Midbrain (tissue), 1 donor: Measurements from ENCODE around the gene ATP8B2.

ENCODE experiments used
- DNase-seq: peaks from one replicate; lab custom pipeline; 2025; lab: John Stamatoyannopoulos, UW

ATP8B2 gene

GRCh38 chr1:154398141-154398540 is 72.8 kb downstream of the ATP8B2 start:
- DNase-seq: no peak

GRCh38 chr1:154398678-154399077 is 73.4 kb downstream of the ATP8B2 start:
- DNase-seq: no peak

- DNase-seq: no peak
These were observed 75.1 kb downstream of the ATP8B2 start for GRCh38 chr1:154400381-154400801.
